ENCODE results near the gene VSX1.

- TF ChIP-seq CTCF (IDR thresholded peaks at IDR 0.05) (no peak), JUND (IDR thresholded peaks at IDR 0.05) (no peak), MXI1 (IDR thresholded peaks at IDR 0.05; ENCODE audit: low read depth, low read length) (no peak), USF1 (IDR thresholded peaks at IDR 0.05; ENCODE audit: borderline replicate concordance, low read depth) (no peak), YY1 (IDR thresholded peaks at IDR 0.05; ENCODE audit: low read depth) (no peak), TAF1 (IDR thresholded peaks at IDR 0.05; ENCODE audit: borderline replicate concordance, low read depth, low read length) (no peak)
Observed at GRCh38 chr20:25089096-25089495, 7.2 kb upstream of the VSX1 start.

All from SK-N-SH (cell line).